ENCODE results near the gene FOXA2. TPM values are rescaled to one million over a fixed set of nuclear protein-coding genes. Genes with fewer than 3 reads are reported as not detected.

Gene FOXA2
- total and polyA plus RNA-seq, 2 donors from 2014 or later = 0.13 TPM; not detected in 1

DNA sequence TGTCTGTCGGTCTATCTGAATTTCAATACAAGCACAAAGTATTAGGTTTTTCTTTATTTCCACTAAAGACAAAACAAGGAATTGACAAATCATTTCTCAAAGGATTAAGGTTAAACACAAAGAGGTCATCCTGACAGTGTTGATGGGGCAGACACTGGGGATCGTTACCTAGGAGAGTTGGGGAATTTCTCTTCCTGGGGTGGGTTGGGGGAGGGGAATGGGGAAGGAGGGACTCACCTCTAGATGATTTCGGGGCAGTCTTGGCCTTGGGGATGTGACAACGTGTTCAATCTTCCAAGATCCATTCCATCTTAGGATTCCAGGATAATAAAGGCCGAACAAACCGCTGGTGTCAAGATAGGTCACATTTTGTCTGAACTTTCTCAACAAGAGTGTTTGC is 35.4 kb upstream of the FOXA2 start:
- Histone ChIP-seq H3K36me3 (ENCODE audit: control insufficient read depth in 2 of 3, insufficient read depth in 3 of 3, low read length in 3 of 3) (no peaks in the 10 kb centered on the region), H3K9ac (ENCODE audit: low read length in 3 of 3) (no peak overlapping the region), H3K4me1 (ENCODE audit: control insufficient read depth in 2 of 3, insufficient read depth in 2 of 3, low read depth in 1 of 3, low read length in 3 of 3) (no peaks in the 10 kb centered on the region), H3K27ac (ENCODE audit: low read depth in 2 of 2, low read length in 2 of 2) (no peak overlapping the region), H3K27me3 (ENCODE audit: control insufficient read depth, insufficient read depth, low read length) (no peaks in the 10 kb centered on the region), H3K4me3 (ENCODE audit: low read length in 3 of 3) (no peak overlapping the region), H3K9me3 (ENCODE audit: control insufficient read depth in 2 of 3, insufficient read depth in 1 of 3, low read length in 3 of 3) (no peaks in the 10 kb centered on the region)
- TF ChIP-seq CTCF (IDR thresholded peaks at IDR 0.05; ENCODE audit: borderline replicate concordance, extremely low read depth, insufficient read depth) = no peak
- intact Hi-C loops (cut with DNase I) = no loop called here
- DNase-seq (no peak), FAIRE-seq (no peak)

DNA sequence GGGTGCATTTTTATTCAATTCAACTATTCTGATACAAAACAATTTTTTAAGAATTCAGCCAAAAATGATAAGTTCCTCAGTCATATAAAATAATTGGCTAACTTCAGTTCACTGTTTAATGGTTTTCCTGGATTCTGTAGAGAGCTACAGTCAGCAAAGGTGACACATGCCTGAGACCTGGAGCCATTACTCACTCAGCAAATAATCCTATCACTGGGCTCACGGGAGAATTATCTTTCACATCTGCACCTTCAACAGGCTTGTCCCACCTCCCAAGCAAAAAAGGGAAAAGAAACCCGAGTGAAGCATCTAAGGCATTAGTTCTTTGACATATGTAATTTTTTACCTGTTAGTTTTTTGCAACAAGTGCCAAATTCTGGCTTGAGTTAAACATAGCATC is 34.9 kb upstream of the FOXA2 start:
- intact Hi-C loops (cut with DNase I) = no loop called here
- no peaks in the 10 kb centered on the region for H3K9me3 ChIP-seq (ENCODE audit: control insufficient read depth in 2 of 3, insufficient read depth in 1 of 3, low read length in 3 of 3)
- H3K9ac ChIP-seq (ENCODE audit: low read length in 3 of 3) = no peak overlapping the region
- no peaks in the 10 kb centered on the region for H3K27me3 ChIP-seq (ENCODE audit: control insufficient read depth, insufficient read depth, low read length)
- FAIRE-seq (no peak), DNase-seq (peak in 1 of 5 donors; percentile 7)
- H3K4me1 ChIP-seq (ENCODE audit: control insufficient read depth in 2 of 3, insufficient read depth in 2 of 3, low read depth in 1 of 3, low read length in 3 of 3) = no peaks in the 10 kb centered on the region
- TF ChIP-seq CTCF (IDR thresholded peaks at IDR 0.05; ENCODE audit: borderline replicate concordance, extremely low read depth, insufficient read depth) = no peak
- H3K27ac ChIP-seq (ENCODE audit: low read depth in 2 of 2, low read length in 2 of 2) = no peak overlapping the region
- H3K4me3 ChIP-seq (ENCODE audit: low read length in 3 of 3) = no peak overlapping the region
- H3K36me3 ChIP-seq (ENCODE audit: control insufficient read depth in 2 of 3, insufficient read depth in 3 of 3, low read length in 3 of 3) = no peaks in the 10 kb centered on the region

- H3K4me1 ChIP-seq (ENCODE audit: control insufficient read depth in 2 of 3, insufficient read depth in 2 of 3, low read depth in 1 of 3, low read length in 3 of 3) = no peaks in the 10 kb centered on the region
- H3K27ac ChIP-seq (ENCODE audit: low read depth in 2 of 2, low read length in 2 of 2) = no peak overlapping the region
- no peaks in the 10 kb centered on the region for H3K9me3 ChIP-seq (ENCODE audit: control insufficient read depth in 2 of 3, insufficient read depth in 1 of 3, low read length in 3 of 3)
- no peaks in the 10 kb centered on the region for H3K27me3 ChIP-seq (ENCODE audit: control insufficient read depth, insufficient read depth, low read length)
- no peak overlapping the region for H3K9ac ChIP-seq (ENCODE audit: low read length in 3 of 3)
- H3K4me3 ChIP-seq (ENCODE audit: low read length in 3 of 3) = no peak overlapping the region
- intact Hi-C loops (cut with DNase I) = no loop called here
- FAIRE-seq (no peak), DNase-seq (no peak)
- no peaks in the 10 kb centered on the region for H3K36me3 ChIP-seq (ENCODE audit: control insufficient read depth in 2 of 3, insufficient read depth in 3 of 3, low read length in 3 of 3)
- no peak for TF ChIP-seq CTCF (IDR thresholded peaks at IDR 0.05; ENCODE audit: borderline replicate concordance, extremely low read depth, insufficient read depth)
Measured at GRCh38 chr20:22617160-22617559, 32.8 kb upstream of the FOXA2 start.

DNA sequence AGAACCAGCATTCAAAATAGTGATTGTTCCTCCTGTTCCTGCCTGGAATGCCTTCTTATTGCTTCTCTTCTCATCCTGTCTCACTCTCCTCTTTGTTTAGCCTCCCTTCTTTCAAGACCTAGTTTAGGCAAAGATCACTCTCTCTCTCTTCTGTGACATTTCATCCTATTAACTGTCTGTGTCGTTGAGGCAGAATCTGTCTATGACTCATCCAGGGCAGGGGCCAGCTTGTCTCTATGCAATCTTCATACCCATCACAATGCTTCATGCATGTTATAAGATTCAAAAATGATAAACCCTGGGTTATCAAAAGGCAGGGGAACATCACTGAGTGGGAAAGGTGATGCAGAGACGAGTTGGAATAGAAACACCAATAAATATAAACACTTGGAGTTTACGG is 32.2 kb upstream of the FOXA2 start:
- Histone ChIP-seq H3K9me3 (ENCODE audit: control insufficient read depth in 2 of 3, insufficient read depth in 1 of 3, low read length in 3 of 3) (no peaks in the 10 kb centered on the region), H3K9ac (ENCODE audit: low read length in 3 of 3) (no peak overlapping the region), H3K36me3 (ENCODE audit: control insufficient read depth in 2 of 3, insufficient read depth in 3 of 3, low read length in 3 of 3) (no peaks in the 10 kb centered on the region), H3K4me1 (ENCODE audit: control insufficient read depth in 2 of 3, insufficient read depth in 2 of 3, low read depth in 1 of 3, low read length in 3 of 3) (no peaks in the 10 kb centered on the region), H3K27me3 (ENCODE audit: control insufficient read depth, insufficient read depth, low read length) (no peaks in the 10 kb centered on the region), H3K4me3 (ENCODE audit: low read length in 3 of 3) (no peak overlapping the region), H3K27ac (ENCODE audit: low read depth in 2 of 2, low read length in 2 of 2) (no peak overlapping the region)
- no peak for FAIRE-seq
- no peak for DNase-seq
- no peak for TF ChIP-seq CTCF (IDR thresholded peaks at IDR 0.05; ENCODE audit: borderline replicate concordance, extremely low read depth, insufficient read depth)
- intact Hi-C loops (cut with DNase I) = no loop called here

Data from kidney (tissue), 14 donors.